GM23338 (cell line): ENCODE data around the gene MAPK8.

ENCODE experiments used
- CREB1 ChIP-seq: fragments of 250-450 bp; sonication (Bioruptor Pico); IDR thresholded peaks from 2 replicates; pipeline ENCODE4 v1.5.0; 2020; ENCODE audit warnings: low read depth, mild to moderate bottlenecking, moderate library complexity
- EZH2 ChIP-seq: fragments of 200-600 bp; sonication (generic); IDR thresholded peaks from one replicate; pipeline ENCODE4 v1.8.0; 2017; ENCODE audit warnings: antibody characterized with exemption, mild to moderate bottlenecking, low read depth; ENCODE audit not compliant: unreplicated experiment
- EZH2phosphoT487 ChIP-seq: fragments of 200-600 bp; sonication (generic); IDR thresholded peaks from one replicate; pipeline ENCODE4 v1.8.1; 2018; ENCODE audit warnings: antibody characterized with exemption; ENCODE audit not compliant: unreplicated experiment
- JUNB ChIP-seq: IDR thresholded peaks from one replicate; pipeline ENCODE4 v1.6.1; 2016; ENCODE audit warnings: antibody characterized with exemption; ENCODE audit not compliant: unreplicated experiment
- NANOG ChIP-seq: IDR thresholded peaks from 2 replicates; pipeline ENCODE4 v1.6.1; 2016; ENCODE audit warnings: antibody characterized with exemption, borderline replicate concordance
- POLR2AphosphoS5 ChIP-seq: IDR thresholded peaks from 2 replicates; pipeline ENCODE4 v1.6.1; 2016; ENCODE audit warnings: antibody characterized with exemption, low read depth
- STAT1 ChIP-seq: IDR thresholded peaks from one replicate; pipeline ENCODE4 v1.6.1; 2016; ENCODE audit warnings: antibody characterized with exemption; ENCODE audit not compliant: unreplicated experiment
- ZNF114 ChIP-seq: fragments of 250-450 bp; sonication (Bioruptor Pico); IDR thresholded peaks from 2 replicates; pipeline ENCODE4 v1.5.0; 2020; ENCODE audit warnings: mild to moderate bottlenecking, moderate library complexity
- ZNF331 ChIP-seq: fragments of 250-450 bp; sonication (Bioruptor Pico); IDR thresholded peaks from 2 replicates; pipeline ENCODE4 v1.5.0; 2020; ENCODE audit warnings: low read depth, mild to moderate bottlenecking, moderate library complexity
- TF ChIP-seq, protein P1 (sequence below), 2 experiments: fragments of 200-600 bp in 1 of 2; sonication (generic) in 1 of 2; conservative IDR thresholded peaks; 2 replicates each; pipeline versions ENCODE4 v1.5.1 to v1.6.1; 2016 to 2017; ENCODE audit warnings: antibody characterized with exemption in 2 of 2, low read depth in 2 of 2, mild to moderate bottlenecking in 2 of 2, moderate library complexity in 1 of 2
- TF ChIP-seq, protein P2 (sequence below): IDR thresholded peaks from 2 replicates; pipeline ENCODE4 v1.6.1; 2016; ENCODE audit warnings: antibody characterized with exemption
- TF ChIP-seq, protein P3 (sequence below): IDR thresholded peaks from one replicate; pipeline ENCODE4 v1.6.1; 2018; ENCODE audit warnings: antibody characterized with exemption; ENCODE audit not compliant: unreplicated experiment
- TF ChIP-seq, protein P4 (sequence below): fragments of 250-450 bp; sonication (Bioruptor Pico); IDR thresholded peaks from 2 replicates; pipeline ENCODE4 v1.5.0; 2020; ENCODE audit warnings: mild to moderate bottlenecking, moderate library complexity

DNA sequence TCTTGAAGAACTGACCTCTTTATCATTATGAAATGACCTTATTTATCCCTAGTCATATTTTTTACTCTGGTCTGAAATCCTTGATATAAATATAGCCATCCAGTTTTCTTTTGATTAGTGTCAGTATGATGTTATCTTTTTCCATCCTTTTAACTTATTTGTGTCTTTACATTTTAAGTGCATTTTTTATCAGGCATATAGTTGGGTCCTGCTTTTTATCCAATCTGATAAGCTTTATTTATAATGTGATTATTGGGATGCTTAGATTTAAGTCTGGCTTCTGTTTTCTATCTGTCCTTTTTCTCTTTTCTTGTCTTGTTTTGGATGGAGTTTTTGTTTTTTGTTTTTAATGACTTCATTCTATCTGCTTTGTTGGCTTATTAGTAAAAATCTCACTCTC, 179.2 kb downstream of the MAPK8 start:
- TF ChIP-seq EZH2, result no peak
- TF ChIP-seq, protein P1, sequence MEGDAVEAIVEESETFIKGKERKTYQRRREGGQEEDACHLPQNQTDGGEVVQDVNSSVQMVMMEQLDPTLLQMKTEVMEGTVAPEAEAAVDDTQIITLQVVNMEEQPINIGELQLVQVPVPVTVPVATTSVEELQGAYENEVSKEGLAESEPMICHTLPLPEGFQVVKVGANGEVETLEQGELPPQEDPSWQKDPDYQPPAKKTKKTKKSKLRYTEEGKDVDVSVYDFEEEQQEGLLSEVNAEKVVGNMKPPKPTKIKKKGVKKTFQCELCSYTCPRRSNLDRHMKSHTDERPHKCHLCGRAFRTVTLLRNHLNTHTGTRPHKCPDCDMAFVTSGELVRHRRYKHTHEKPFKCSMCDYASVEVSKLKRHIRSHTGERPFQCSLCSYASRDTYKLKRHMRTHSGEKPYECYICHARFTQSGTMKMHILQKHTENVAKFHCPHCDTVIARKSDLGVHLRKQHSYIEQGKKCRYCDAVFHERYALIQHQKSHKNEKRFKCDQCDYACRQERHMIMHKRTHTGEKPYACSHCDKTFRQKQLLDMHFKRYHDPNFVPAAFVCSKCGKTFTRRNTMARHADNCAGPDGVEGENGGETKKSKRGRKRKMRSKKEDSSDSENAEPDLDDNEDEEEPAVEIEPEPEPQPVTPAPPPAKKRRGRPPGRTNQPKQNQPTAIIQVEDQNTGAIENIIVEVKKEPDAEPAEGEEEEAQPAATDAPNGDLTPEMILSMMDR (conservative IDR thresholded peaks at IDR 0.05; ENCODE audit: low read depth in 2 of 2), result no peak
- no peak for TF ChIP-seq POLR2AphosphoS5
- TF ChIP-seq, protein P2, sequence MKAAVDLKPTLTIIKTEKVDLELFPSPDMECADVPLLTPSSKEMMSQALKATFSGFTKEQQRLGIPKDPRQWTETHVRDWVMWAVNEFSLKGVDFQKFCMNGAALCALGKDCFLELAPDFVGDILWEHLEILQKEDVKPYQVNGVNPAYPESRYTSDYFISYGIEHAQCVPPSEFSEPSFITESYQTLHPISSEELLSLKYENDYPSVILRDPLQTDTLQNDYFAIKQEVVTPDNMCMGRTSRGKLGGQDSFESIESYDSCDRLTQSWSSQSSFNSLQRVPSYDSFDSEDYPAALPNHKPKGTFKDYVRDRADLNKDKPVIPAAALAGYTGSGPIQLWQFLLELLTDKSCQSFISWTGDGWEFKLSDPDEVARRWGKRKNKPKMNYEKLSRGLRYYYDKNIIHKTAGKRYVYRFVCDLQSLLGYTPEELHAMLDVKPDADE, result no peak
- TF ChIP-seq, protein P3, sequence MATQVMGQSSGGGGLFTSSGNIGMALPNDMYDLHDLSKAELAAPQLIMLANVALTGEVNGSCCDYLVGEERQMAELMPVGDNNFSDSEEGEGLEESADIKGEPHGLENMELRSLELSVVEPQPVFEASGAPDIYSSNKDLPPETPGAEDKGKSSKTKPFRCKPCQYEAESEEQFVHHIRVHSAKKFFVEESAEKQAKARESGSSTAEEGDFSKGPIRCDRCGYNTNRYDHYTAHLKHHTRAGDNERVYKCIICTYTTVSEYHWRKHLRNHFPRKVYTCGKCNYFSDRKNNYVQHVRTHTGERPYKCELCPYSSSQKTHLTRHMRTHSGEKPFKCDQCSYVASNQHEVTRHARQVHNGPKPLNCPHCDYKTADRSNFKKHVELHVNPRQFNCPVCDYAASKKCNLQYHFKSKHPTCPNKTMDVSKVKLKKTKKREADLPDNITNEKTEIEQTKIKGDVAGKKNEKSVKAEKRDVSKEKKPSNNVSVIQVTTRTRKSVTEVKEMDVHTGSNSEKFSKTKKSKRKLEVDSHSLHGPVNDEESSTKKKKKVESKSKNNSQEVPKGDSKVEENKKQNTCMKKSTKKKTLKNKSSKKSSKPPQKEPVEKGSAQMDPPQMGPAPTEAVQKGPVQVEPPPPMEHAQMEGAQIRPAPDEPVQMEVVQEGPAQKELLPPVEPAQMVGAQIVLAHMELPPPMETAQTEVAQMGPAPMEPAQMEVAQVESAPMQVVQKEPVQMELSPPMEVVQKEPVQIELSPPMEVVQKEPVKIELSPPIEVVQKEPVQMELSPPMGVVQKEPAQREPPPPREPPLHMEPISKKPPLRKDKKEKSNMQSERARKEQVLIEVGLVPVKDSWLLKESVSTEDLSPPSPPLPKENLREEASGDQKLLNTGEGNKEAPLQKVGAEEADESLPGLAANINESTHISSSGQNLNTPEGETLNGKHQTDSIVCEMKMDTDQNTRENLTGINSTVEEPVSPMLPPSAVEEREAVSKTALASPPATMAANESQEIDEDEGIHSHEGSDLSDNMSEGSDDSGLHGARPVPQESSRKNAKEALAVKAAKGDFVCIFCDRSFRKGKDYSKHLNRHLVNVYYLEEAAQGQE, result no peak
- no peak for TF ChIP-seq EZH2phosphoT487
- no peak for TF ChIP-seq CREB1 (CRISPR knock-in tag)
- no peak for TF ChIP-seq ZNF114
- TF ChIP-seq STAT1, result no peak
- no peak for TF ChIP-seq NANOG
- no peak for TF ChIP-seq JUNB
- no peak for TF ChIP-seq ZNF331 (CRISPR knock-in tag)
- TF ChIP-seq, protein P4, sequence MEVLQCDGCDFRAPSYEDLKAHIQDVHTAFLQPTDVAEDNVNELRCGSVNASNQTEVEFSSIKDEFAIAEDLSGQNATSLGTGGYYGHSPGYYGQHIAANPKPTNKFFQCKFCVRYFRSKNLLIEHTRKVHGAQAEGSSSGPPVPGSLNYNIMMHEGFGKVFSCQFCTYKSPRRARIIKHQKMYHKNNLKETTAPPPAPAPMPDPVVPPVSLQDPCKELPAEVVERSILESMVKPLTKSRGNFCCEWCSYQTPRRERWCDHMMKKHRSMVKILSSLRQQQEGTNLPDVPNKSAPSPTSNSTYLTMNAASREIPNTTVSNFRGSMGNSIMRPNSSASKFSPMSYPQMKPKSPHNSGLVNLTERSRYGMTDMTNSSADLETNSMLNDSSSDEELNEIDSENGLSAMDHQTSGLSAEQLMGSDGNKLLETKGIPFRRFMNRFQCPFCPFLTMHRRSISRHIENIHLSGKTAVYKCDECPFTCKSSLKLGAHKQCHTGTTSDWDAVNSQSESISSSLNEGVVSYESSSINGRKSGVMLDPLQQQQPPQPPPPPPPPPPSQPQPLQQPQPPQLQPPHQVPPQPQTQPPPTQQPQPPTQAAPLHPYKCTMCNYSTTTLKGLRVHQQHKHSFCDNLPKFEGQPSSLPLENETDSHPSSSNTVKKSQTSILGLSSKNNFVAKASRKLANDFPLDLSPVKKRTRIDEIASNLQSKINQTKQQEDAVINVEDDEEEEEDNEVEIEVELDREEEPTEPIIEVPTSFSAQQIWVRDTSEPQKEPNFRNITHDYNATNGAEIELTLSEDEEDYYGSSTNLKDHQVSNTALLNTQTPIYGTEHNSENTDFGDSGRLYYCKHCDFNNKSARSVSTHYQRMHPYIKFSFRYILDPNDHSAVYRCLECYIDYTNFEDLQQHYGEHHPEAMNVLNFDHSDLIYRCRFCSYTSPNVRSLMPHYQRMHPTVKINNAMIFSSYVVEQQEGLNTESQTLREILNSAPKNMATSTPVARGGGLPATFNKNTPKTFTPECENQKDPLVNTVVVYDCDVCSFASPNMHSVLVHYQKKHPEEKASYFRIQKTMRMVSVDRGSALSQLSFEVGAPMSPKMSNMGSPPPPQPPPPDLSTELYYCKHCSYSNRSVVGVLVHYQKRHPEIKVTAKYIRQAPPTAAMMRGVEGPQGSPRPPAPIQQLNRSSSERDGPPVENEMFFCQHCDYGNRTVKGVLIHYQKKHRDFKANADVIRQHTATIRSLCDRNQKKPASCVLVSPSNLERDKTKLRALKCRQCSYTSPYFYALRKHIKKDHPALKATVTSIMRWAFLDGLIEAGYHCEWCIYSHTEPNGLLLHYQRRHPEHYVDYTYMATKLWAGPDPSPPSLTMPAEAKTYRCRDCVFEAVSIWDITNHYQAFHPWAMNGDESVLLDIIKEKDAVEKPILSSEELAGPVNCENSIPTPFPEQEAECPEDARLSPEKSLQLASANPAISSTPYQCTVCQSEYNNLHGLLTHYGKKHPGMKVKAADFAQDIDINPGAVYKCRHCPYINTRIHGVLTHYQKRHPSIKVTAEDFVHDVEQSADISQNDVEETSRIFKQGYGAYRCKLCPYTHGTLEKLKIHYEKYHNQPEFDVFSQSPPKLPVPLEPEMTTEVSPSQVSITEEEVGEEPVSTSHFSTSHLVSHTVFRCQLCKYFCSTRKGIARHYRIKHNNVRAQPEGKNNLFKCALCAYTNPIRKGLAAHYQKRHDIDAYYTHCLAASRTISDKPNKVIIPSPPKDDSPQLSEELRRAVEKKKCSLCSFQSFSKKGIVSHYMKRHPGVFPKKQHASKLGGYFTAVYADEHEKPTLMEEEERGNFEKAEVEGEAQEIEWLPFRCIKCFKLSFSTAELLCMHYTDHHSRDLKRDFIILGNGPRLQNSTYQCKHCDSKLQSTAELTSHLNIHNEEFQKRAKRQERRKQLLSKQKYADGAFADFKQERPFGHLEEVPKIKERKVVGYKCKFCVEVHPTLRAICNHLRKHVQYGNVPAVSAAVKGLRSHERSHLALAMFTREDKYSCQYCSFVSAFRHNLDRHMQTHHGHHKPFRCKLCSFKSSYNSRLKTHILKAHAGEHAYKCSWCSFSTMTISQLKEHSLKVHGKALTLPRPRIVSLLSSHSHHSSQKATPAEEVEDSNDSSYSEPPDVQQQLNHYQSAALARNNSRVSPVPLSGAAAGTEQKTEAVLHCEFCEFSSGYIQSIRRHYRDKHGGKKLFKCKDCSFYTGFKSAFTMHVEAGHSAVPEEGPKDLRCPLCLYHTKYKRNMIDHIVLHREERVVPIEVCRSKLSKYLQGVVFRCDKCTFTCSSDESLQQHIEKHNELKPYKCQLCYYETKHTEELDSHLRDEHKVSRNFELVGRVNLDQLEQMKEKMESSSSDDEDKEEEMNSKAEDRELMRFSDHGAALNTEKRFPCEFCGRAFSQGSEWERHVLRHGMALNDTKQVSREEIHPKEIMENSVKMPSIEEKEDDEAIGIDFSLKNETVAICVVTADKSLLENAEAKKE (CRISPR knock-in tag), result no peak
